ENCODE results near the gene BCL6.

BCL6 gene

GRCh38 chr3:187735383-187735782, 9.9 kb downstream of the BCL6 start:
- Histone ChIP-seq H3K4me2 (ENCODE audit: low read depth, low read length, poor library complexity, severe bottlenecking) (peak overlapping the region; percentile 94), H3K36me3 (ENCODE audit: insufficient read depth, low read length) (peaks cover 46% of the 10 kb centered on the region), H3K4me3 (ENCODE audit: low read length, poor library complexity, severe bottlenecking) (no peak overlapping the region), H3K9ac (ENCODE audit: low read depth, low read length, poor library complexity, severe bottlenecking) (no peak overlapping the region), H3K4me1 (ENCODE audit: insufficient read depth, low read length, poor library complexity, severe bottlenecking) (peaks cover 56% of the 10 kb centered on the region), H2AFZ (ENCODE audit: low read length) (no peak overlapping the region), H3K27me3 (ENCODE audit: insufficient read depth, low read length, poor library complexity, severe bottlenecking) (no peaks in the 10 kb centered on the region), H3K79me2 (ENCODE audit: insufficient read depth, low read length) (peaks cover 68% of the 10 kb centered on the region), H3K9me3 (ENCODE audit: insufficient read depth, low read depth, low read length) (no peaks in the 10 kb centered on the region), H3K9me2 (replicated peaks; ENCODE audit: low read depth, low read length) (no peaks in the 10 kb centered on the region), H4K20me1 (ENCODE audit: insufficient read depth, low read length, poor library complexity, severe bottlenecking) (peaks cover 60% of the 10 kb centered on the region), H3F3A (ENCODE audit: low read depth) (no peaks in the 10 kb centered on the region)
- TF ChIP-seq CTCF (conservative IDR thresholded peaks at IDR 0.05; ENCODE audit: low read length) = no peak
- no peak for TF ChIP-seq EZH2phosphoT487 (IDR thresholded peaks at IDR 0.05; ENCODE audit: borderline replicate concordance)

GRCh38 chr3:187734841-187735240, 10.4 kb downstream of the BCL6 start:
- TF ChIP-seq EZH2phosphoT487 (IDR thresholded peaks at IDR 0.05; ENCODE audit: borderline replicate concordance) = no peak
- no peak for TF ChIP-seq CTCF (conservative IDR thresholded peaks at IDR 0.05; ENCODE audit: low read length)
- H3K9me3 ChIP-seq (ENCODE audit: insufficient read depth, low read depth, low read length) = no peaks in the 10 kb centered on the region
- H3K79me2 ChIP-seq (ENCODE audit: insufficient read depth, low read length) = peaks cover 63% of the 10 kb centered on the region
- H2AFZ ChIP-seq (ENCODE audit: low read length) = no peak overlapping the region
- H3K27me3 ChIP-seq (ENCODE audit: insufficient read depth, low read length, poor library complexity, severe bottlenecking) = no peaks in the 10 kb centered on the region
- H3K9ac ChIP-seq (ENCODE audit: low read depth, low read length, poor library complexity, severe bottlenecking) = no peak overlapping the region
- H3K4me1 ChIP-seq (ENCODE audit: insufficient read depth, low read length, poor library complexity, severe bottlenecking) = peaks cover 54% of the 10 kb centered on the region
- H4K20me1 ChIP-seq (ENCODE audit: insufficient read depth, low read length, poor library complexity, severe bottlenecking) = peaks cover 60% of the 10 kb centered on the region
- no peak overlapping the region for H3K4me2 ChIP-seq (ENCODE audit: low read depth, low read length, poor library complexity, severe bottlenecking)
- peaks cover 51% of the 10 kb centered on the region for H3K36me3 ChIP-seq (ENCODE audit: insufficient read depth, low read length)
- H3F3A ChIP-seq (ENCODE audit: low read depth) = no peaks in the 10 kb centered on the region
- H3K9me2 ChIP-seq (replicated peaks; ENCODE audit: low read depth, low read length) = no peaks in the 10 kb centered on the region
- H3K4me3 ChIP-seq (ENCODE audit: low read length, poor library complexity, severe bottlenecking) = no peak overlapping the region

GRCh38 chr3:187733371-187733770, 11.9 kb downstream of the BCL6 start:
- Histone ChIP-seq H3F3A (ENCODE audit: low read depth) (no peaks in the 10 kb centered on the region), H3K9me2 (replicated peaks; ENCODE audit: low read depth, low read length) (no peaks in the 10 kb centered on the region), H3K4me3 (ENCODE audit: low read length, poor library complexity, severe bottlenecking) (no peak overlapping the region), H3K79me2 (ENCODE audit: insufficient read depth, low read length) (peaks cover 48% of the 10 kb centered on the region), H4K20me1 (ENCODE audit: insufficient read depth, low read length, poor library complexity, severe bottlenecking) (peaks cover 46% of the 10 kb centered on the region), H3K27me3 (ENCODE audit: insufficient read depth, low read length, poor library complexity, severe bottlenecking) (no peaks in the 10 kb centered on the region), H3K4me2 (ENCODE audit: low read depth, low read length, poor library complexity, severe bottlenecking) (no peak overlapping the region), H3K9ac (ENCODE audit: low read depth, low read length, poor library complexity, severe bottlenecking) (no peak overlapping the region), H3K4me1 (ENCODE audit: insufficient read depth, low read length, poor library complexity, severe bottlenecking) (peaks cover 40% of the 10 kb centered on the region), H3K9me3 (ENCODE audit: insufficient read depth, low read depth, low read length) (no peaks in the 10 kb centered on the region), H3K36me3 (ENCODE audit: insufficient read depth, low read length) (peaks cover 66% of the 10 kb centered on the region), H2AFZ (ENCODE audit: low read length) (no peak overlapping the region)
- TF ChIP-seq CTCF (conservative IDR thresholded peaks at IDR 0.05; ENCODE audit: low read length) (no peak), EZH2phosphoT487 (IDR thresholded peaks at IDR 0.05; ENCODE audit: borderline replicate concordance) (no peak)
